LNCAP (cell line): Measurements from ENCODE around the gene AKAP1.

Source experiments
- TF ChIP-seq, protein P1 (sequence below): fragments of 450-650 bp; IDR thresholded peaks from 2 replicates; pipeline ENCODE4 v1.5.1; 2017; ENCODE audit warnings: mild to moderate bottlenecking

The AKAP1 gene

DNA sequence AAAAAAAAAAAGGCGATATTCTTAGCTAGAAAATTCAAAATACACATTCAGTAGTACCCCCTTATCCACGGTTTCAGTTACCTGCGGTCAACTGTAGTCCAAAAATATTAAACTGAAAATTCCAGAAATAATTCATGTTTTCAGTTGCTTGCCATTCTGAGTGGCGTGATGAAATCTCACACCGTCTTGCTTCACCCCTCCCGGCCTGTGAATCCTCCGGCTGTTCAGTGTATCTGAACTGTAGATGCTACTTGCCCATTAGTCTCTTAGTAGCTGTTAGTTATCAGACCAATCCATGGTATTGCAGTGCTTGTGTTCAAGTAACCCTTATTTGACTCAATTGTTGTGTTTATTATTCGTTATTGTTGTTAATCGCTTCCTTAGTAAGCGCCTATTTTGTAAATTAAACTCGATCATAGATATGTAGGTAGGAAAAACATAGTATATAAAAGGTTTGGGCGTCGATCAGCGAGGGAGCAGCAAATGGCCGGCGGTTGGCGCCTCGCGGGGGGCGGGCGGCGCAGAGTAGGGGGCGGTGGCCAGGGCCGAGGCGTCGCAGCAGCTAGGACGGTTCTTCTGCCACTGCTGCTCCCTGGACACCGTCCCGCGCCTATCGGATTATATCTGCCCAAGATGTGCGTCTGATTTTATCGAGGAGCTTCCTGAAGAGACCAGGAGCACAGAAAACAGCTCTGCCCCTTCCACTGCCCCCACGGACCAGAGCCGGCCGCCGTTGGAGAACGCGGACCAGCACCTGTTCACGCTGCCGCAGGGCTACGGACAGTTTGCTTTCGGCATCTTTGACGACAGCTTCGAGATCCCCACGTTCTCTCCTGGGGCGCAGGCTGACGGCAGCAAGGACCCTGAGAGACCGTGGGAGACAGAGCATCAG lies 39.8 kb upstream of the AKAP1 start:
- TF ChIP-seq, protein P1, sequence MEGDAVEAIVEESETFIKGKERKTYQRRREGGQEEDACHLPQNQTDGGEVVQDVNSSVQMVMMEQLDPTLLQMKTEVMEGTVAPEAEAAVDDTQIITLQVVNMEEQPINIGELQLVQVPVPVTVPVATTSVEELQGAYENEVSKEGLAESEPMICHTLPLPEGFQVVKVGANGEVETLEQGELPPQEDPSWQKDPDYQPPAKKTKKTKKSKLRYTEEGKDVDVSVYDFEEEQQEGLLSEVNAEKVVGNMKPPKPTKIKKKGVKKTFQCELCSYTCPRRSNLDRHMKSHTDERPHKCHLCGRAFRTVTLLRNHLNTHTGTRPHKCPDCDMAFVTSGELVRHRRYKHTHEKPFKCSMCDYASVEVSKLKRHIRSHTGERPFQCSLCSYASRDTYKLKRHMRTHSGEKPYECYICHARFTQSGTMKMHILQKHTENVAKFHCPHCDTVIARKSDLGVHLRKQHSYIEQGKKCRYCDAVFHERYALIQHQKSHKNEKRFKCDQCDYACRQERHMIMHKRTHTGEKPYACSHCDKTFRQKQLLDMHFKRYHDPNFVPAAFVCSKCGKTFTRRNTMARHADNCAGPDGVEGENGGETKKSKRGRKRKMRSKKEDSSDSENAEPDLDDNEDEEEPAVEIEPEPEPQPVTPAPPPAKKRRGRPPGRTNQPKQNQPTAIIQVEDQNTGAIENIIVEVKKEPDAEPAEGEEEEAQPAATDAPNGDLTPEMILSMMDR = no peak

DNA sequence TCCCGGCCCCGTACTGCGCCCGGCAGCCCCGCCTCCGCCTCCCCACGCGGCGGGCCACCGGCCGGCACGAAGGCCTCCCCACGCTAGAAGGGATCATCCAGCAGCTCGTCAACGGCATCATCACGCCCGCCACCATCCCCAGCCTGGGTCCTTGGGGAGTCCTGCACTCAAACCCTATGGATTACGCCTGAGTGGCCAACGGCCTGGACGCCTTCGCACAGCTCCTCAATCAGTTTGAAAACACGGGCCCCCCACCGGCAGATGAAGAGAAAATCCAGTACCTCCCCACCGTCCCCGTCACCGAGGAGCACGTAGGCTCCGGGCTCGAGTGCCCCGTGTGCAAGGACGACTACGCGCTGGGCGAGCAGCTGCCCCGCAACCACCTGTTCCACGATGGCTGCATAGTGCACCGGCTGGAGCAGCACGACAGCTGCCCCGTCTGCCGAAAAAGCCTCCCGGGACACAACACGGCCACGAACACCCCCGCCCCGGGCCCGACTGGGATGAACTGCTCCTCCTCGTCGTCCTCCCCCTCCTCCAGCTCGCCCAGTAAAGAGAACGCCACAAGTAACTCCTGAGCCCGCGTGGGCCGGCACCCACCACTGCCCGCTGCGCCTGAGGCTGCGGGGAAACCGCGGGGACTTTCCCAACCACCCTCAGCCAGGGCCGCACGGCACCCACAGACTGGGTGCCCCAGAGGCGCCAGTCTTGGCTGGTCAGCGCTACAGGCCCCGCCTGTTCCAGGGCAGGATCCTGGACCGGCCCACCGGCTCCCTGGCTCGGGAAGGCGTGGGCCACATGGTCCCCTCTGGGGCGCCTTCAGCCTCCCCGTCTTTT lies 39.0 kb upstream of the AKAP1 start:
- TF ChIP-seq, protein P1 = no peak

DNA sequence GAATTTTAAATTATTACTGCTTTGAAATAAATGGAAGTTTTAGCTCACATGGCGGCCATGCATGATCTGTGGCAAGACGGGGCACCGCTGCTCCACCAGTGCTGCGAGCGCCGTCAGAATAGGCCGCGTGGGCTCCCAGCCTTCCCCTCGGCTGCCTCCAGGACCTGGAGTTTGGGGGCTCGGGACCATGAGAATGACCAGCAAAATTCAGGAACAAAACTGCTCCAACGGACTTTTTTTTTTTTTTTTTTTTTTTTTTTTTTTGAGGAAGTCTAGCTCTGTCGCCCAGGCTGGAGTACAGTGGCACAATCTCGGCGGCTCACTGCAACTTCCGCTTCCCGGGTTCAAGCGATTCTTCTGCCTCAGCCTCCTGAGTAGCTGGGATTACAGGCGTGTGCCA lies 38.3 kb upstream of the AKAP1 start:
- TF ChIP-seq, protein P1 = no peak

DNA sequence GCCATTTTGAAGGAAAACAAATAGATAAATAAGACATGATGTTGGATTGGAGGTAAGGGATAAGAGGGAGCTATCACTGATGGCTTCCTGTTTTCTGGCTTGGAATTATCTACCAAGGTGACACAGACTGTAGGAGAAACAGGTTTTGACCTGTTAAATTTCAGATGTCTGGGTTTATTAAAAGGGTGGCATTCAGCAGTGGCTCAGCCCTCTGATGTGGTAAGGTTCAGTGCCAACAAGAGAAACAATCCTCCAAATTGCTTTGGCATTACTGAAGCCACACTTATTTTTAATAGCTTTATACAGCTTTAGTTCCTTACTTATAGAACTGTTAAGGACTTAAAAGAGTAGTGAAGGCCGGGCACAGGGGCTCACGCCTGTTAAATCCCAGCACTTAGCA lies 37.0 kb upstream of the AKAP1 start:
- TF ChIP-seq, protein P1 = no peak

DNA sequence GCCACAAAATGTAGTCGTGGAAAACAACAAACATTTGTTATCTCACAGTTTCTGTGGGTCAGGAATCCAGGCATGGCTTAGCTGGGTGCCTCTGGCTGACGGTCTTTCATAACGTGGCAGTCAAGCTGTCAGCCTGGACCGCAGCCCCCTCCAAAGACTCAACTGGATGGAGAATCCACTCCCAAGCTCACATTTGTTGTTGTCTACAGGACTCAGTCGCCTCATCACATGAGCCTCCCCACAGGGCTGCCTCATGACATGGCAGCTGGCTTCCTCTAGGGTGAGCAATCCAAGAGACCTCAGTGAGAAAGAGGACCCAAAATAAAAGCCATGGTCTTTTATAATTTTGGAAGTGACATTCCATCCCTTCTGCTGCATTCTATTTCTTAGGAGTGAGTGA lies 34.7 kb upstream of the AKAP1 start:
- TF ChIP-seq, protein P1 = no peak

DNA sequence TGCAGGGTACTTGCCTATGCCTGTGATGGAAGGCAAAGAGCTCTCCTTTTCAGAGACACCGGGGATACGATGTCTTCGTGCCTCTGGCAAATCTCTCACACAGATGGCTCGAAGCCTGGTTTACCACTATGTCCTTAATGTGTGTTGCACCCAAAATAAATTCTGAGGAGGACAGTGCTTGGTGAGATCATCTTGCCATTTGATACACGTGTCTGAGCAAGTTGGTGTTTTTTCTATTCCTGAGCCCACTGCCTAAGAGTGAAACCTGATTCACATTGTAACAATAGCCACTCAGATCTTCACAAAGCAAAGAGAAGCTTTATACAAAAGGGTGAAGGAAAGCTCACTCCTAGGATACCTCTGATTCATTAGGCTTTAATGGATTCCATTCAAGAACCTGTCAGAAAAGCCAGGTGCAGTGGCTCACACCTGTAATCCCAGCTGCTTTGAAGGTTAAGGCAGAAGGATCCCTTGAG lies 33.1 kb upstream of the AKAP1 start:
- TF ChIP-seq, protein P1 = no peak

DNA sequence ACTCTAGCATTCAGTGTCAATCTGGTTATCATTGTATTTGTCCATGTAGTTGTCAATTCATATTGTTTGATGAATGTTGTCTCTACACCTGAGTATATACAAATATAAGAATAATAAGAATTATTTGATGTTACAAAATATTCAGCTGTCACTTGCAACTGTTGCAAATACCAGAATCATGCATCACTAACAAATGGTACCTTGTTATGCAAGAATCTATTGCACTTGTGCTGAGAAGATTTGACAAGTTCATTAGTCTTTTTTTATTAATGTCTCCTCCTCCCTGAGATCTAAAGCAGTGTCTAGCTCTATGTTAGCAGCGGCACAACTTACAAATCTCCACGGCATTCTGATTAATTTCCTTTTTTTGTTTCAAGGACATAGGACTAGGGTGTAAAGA lies 22.2 kb upstream of the AKAP1 start:
- TF ChIP-seq, protein P1 = no peak
